ENCODE results near the gene PFN3.

PFN3 gene

DNA sequence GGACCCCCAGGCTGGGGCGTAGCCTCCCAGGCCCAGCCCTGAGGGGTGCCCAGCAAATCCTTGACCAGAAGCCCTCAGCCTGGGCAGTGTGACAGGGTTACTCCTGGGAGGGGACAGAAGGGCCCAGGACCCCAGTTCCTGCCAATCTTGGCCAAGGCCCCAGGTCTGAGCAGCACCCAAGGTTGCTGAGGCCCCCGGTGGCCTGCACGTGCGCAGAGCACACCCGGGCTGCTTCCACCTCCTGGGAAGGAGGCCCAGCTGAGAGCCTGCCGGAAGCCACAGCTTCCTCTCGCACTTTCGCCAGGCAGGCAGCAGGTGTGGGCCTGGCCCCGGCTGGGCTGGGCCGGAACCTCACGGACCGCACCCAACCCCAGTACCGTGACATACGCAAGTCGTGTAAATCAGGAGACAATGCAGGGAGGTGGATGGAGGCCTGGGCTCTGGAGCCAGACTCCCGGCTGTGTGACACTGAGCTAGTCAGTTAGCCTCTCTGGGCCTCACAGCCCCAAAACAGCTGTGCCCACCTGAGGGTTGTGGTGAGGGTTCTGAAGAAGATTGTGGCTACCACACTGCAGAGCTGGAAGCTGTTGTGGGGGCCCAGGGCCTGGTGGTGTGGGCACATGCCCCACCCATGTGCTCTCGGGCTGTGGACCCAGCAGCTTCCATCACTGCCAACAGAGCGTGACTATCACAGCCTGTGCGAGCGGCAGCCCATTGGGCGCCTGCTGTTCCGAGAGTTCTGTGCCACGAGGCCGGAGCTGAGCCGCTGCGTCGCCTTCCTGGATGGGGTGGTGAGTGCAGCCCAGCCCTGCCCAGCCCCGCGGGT is 31.1 kb upstream of the PFN3 start:
- H3K36me3 Mint-ChIP-seq (ENCODE audit: low read depth): peaks cover 44% of the 10 kb centered on the region
- H3K4me1 Mint-ChIP-seq (ENCODE audit: low read depth): peaks cover 49% of the 10 kb centered on the region
- H3K9me3 Mint-ChIP-seq: no peaks in the 10 kb centered on the region
- peak overlapping the region; percentile 86 for H3K27ac Mint-ChIP-seq
- no peaks in the 10 kb centered on the region for H3K27me3 Mint-ChIP-seq (ENCODE audit: low read depth)
- peak overlapping the region; percentile 78 for H3K4me3 Mint-ChIP-seq

DNA sequence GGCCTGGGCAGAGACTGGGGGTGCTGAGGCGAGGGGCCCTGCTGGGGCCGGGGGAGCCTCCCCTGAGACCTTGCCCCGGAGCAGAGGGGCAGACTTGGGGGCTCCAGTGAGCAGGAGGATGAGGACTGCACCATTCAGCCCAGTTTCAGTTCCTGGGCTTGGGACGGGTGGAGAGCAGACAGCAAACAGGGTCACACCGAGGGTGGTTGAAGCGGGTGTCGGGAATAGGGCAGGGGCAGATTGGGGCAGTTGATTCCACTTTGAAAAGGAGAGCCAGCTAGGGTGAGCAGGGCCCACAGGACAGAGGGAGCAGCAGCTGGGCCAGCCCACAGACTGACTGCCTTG is 30.5 kb upstream of the PFN3 start:
- H3K36me3 Mint-ChIP-seq (ENCODE audit: low read depth): peaks cover 44% of the 10 kb centered on the region
- H3K4me1 Mint-ChIP-seq (ENCODE audit: low read depth): peaks cover 49% of the 10 kb centered on the region
- H3K27ac Mint-ChIP-seq: peak overlapping the region; percentile 86
- no peaks in the 10 kb centered on the region for H3K9me3 Mint-ChIP-seq
- H3K4me3 Mint-ChIP-seq: peak overlapping the region; percentile 71
- H3K27me3 Mint-ChIP-seq (ENCODE audit: low read depth): no peaks in the 10 kb centered on the region

DNA sequence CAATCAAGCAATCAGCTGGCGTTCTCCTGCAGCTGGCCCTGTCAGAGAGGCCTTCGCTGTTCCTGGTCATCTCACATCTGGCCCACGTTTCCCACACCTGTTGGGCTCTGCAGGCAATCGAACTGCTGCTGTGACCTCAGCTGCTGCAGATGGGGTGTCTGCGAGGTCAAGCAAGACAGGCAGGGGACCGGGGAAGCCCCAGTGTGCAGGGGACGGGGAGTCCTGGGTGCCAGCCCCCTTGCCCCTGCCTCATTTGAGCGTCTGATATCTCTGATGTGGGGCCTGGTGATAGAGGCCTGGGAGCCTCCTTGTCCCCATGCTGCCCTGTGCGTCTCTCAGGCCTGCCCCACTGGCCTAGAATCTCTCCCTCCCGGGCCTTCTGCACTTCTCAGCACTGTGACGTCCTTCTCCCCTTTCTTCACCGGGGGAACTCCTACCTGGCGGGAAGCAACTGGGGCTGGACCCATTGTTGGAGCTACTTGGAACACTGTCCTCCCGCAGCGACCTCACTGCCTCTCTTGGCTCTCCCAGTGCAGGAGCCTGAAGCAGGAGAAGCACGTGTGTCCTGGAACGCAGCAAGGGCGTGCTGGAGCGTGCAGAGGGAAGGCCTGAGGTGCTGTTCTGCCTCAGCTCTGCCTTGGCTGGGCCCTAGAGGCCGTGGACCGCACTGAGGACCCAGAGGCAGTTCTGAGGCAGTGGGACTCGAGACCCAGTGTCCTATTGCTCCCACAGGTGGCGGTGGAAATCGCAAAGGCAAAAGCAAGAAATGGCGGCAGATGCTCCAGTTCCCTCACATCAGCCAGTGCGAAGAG is 29.9 kb upstream of the PFN3 start:
- Mint-ChIP-seq H3K4me3 (peak overlapping the region; percentile 71), H3K27ac (peak overlapping the region; percentile 72), H3K4me1 (ENCODE audit: low read depth) (peaks cover 53% of the 10 kb centered on the region), H3K27me3 (ENCODE audit: low read depth) (no peaks in the 10 kb centered on the region), H3K36me3 (ENCODE audit: low read depth) (peaks cover 44% of the 10 kb centered on the region), H3K9me3 (no peaks in the 10 kb centered on the region)

DNA sequence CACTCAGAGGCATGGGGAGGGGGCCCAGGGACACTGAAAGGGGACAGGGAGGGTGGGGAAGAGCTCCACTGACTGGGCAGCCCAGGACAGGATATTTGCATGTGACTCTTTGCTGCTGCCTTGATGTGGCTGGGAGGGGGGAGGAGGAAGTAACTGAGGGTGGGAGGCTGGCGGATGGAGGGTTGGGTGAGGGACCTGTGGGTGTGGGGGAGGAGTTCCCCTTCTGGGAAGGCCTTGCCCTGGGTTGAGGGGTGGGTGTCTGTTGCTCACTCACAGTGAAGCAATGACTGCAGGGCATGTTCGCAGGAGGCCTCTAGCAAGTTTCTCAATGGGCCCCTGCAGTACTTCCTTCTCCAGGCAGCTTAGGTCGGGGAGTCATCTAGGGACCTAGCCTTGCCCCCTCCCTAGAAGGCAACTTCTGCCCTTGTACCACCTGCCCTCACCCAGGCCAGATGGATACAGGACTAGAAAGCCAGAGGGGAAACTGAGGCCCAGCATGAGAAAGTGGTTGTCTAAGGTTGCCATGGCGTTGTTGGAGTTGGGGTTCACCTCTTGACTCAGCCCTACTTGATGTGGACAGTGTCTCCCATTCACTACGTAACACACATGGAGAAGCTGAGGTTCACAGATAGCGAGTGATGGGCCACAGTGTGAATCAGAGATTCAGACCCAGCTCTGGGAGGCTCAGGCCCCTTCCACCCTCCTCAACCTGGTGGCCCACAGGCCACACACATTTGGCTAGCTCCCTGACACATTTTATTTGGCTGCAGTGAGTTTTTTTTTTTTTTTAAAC is 29.0 kb upstream of the PFN3 start:
- Mint-ChIP-seq H3K4me1 (ENCODE audit: low read depth) (peaks cover 53% of the 10 kb centered on the region), H3K27ac (peak overlapping the region; percentile 95), H3K27me3 (ENCODE audit: low read depth) (no peaks in the 10 kb centered on the region), H3K4me3 (peak overlapping the region; percentile 91), H3K9me3 (no peaks in the 10 kb centered on the region), H3K36me3 (ENCODE audit: low read depth) (peaks cover 40% of the 10 kb centered on the region)

- Mint-ChIP-seq H3K4me3 (peak overlapping the region; percentile 91), H3K27me3 (ENCODE audit: low read depth) (no peaks in the 10 kb centered on the region), H3K4me1 (ENCODE audit: low read depth) (peaks cover 50% of the 10 kb centered on the region), H3K27ac (peak overlapping the region; percentile 95), H3K9me3 (no peaks in the 10 kb centered on the region), H3K36me3 (ENCODE audit: low read depth) (peaks cover 34% of the 10 kb centered on the region)
These were observed 28.2 kb upstream of the PFN3 start for GRCh38 chr5:177428574-177429217.

DNA sequence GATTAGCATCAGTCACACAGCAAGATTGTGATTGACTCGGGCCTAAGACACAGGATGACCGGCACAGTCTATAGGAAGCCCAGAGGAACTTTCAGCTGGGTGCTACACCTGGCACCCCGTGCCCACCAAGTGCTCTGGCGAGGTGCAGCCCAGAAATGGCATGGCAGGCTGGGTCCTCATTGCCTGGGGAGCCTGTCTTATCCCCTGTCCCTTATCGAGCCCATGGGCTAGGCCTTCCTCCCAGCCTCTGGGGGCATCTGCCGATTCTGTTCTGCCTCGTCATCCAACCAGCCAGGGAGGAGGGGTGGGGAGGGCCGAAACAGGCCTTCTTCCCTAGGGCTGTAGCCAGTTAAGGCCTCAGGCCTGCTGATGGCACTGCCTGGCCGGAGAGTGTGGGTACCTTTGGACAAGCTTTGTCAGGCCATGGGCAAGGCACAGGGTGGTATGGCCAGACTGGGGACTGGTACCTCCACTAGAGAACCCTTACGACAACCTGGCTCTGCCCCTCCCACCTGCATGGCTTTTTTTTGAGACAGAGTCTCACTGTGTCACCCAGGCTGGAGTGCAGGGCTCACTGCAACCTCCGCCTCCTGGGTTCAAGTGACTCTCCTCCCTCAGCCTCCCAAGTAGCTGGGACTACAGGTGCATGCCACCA is 27.6 kb upstream of the PFN3 start:
- H3K36me3 Mint-ChIP-seq (ENCODE audit: low read depth): peaks cover 31% of the 10 kb centered on the region

GRCh38 chr5:177427211-177427822 is 26.9 kb upstream of the PFN3 start:
- Mint-ChIP-seq H3K4me3 (peak overlapping the region; percentile 91), H3K36me3 (ENCODE audit: low read depth) (peaks cover 28% of the 10 kb centered on the region), H3K4me1 (ENCODE audit: low read depth) (peaks cover 47% of the 10 kb centered on the region), H3K27ac (peak overlapping the region; percentile 95), H3K9me3 (no peaks in the 10 kb centered on the region), H3K27me3 (ENCODE audit: low read depth) (no peaks in the 10 kb centered on the region)

More for the DNA sequence above, 27.6 kb upstream of the PFN3 start:
- Mint-ChIP-seq H3K27ac (peak overlapping the region; percentile 95), H3K4me3 (peak overlapping the region; percentile 91), H3K4me1 (ENCODE audit: low read depth) (peaks cover 47% of the 10 kb centered on the region), H3K9me3 (no peaks in the 10 kb centered on the region), H3K27me3 (ENCODE audit: low read depth) (no peaks in the 10 kb centered on the region)

- H3K27me3 Mint-ChIP-seq (ENCODE audit: low read depth): no peaks in the 10 kb centered on the region
- peaks cover 25% of the 10 kb centered on the region for H3K36me3 Mint-ChIP-seq (ENCODE audit: low read depth)
- H3K4me3 Mint-ChIP-seq: peak within 1 kb of the TSS; percentile 91
- no peaks in the 10 kb centered on the region for H3K9me3 Mint-ChIP-seq
- peak within 1 kb of the TSS; percentile 95 for H3K27ac Mint-ChIP-seq
- H3K4me1 Mint-ChIP-seq (ENCODE audit: low read depth): peaks cover 43% of the 10 kb centered on the region
These were observed 26.2 kb upstream of the PFN3 start, which contains the start of gene GRK6 for GRCh38 chr5:177426566-177427210. TSS of gene GRK6 (plus strand) at chr5:177426676. CDS start at chr5:177426846, 170 bp downstream.

DNA sequence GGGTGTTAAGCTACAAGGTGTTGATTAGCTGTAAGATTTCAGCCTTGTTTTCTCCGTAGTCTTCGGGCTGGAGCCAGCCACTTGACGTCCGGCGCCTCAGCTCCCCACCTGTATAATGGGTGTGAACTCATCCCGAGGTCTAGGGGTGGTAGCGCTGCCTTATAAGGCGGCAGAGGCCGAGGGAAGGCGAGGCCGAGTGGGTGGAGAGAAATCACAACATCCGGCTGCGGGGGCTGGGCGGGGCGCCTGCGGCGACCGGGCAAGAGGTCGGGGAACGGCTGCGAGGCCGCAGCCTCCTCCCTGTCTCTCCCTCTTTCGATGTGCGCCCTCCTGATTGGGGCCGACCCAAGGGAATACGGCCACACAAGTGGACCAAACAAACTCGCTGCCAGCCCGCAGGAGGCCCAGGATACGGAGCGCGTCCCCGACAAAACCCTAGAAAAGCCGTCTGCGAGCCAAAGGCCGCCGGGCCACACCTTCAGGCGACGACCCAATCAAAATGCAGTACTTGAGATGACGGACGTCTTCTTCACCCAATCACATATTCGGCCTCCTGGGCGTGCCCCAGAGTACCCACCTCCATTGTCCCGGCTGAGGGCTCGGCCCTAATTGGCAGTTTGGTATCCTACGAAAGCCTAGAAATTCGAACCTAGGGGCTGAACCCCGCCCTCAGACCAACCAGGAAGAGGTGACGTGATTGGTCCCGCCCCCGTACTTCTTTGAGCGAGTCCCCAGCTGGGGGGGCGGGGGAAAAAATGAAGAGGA is 25.5 kb upstream of the PFN3 start:
- H3K4me1 Mint-ChIP-seq (ENCODE audit: low read depth): peaks cover 37% of the 10 kb centered on the region

GRCh38 chr5:177425196-177425800 is 24.8 kb upstream of the PFN3 start:
- H3K9me3 Mint-ChIP-seq: no peaks in the 10 kb centered on the region
- H3K36me3 Mint-ChIP-seq (ENCODE audit: low read depth): peaks cover 15% of the 10 kb centered on the region
- peak overlapping the region; percentile 88 for H3K4me3 Mint-ChIP-seq
- no peaks in the 10 kb centered on the region for H3K27me3 Mint-ChIP-seq (ENCODE audit: low read depth)
- peaks cover 30% of the 10 kb centered on the region for H3K4me1 Mint-ChIP-seq (ENCODE audit: low read depth)
- peak overlapping the region; percentile 90 for H3K27ac Mint-ChIP-seq

More for the DNA sequence above, 25.5 kb upstream of the PFN3 start:
- H3K36me3 Mint-ChIP-seq (ENCODE audit: low read depth): peaks cover 21% of the 10 kb centered on the region
- no peaks in the 10 kb centered on the region for H3K9me3 Mint-ChIP-seq
- H3K27me3 Mint-ChIP-seq (ENCODE audit: low read depth): no peaks in the 10 kb centered on the region
- peak overlapping the region; percentile 88 for H3K4me3 Mint-ChIP-seq
- peak overlapping the region; percentile 90 for H3K27ac Mint-ChIP-seq

DNA sequence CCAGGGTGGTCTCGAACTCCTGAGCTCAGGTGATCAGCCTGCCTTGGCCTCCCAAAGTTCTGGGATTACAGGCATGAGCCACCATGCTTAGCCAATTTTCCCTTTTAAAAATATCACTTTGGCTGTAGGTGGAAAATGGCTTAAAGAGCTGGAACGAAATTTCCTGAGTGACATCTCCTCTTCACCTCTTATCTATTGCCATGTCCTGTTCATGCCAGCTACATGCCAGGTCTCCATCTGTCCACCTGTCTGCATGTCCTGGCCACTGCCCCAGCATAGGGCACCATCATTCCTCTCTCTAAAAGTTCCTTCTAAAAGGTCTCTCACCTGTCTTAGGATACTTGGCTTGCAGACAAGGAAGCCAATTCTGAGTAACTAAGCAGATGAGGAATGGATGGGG is 23.2 kb upstream of the PFN3 start:
- Mint-ChIP-seq H3K9me3 (no peaks in the 10 kb centered on the region), H3K4me3 (no peak overlapping the region), H3K36me3 (ENCODE audit: low read depth) (peaks cover 4% of the 10 kb centered on the region), H3K27ac (no peak overlapping the region), H3K4me1 (ENCODE audit: low read depth) (peaks cover 14% of the 10 kb centered on the region), H3K27me3 (ENCODE audit: low read depth) (no peaks in the 10 kb centered on the region)

Data from T-helper 1 cell treated with Interleukin-12 subunit alpha and Interleukin-12 subunit beta and Interleukin-4 antibody, amounts not matched to agents 30 μg/mL and 1 μg/mL, for 36 hours (primary cell).